ENCODE results near the gene RANBP2. TPM values are rescaled to one million over a fixed set of nuclear protein-coding genes. Genes with fewer than 3 reads are reported as not detected.

RANBP2 gene
- total RNA-seq, 1 experiment from 2014 or later = 69.5 TPM

- H3K36me3 ChIP-seq (ENCODE audit: control insufficient read depth in 1 of 2, insufficient read depth in 2 of 2, low read length in 2 of 2) = peaks cover 32 to 37% of the 10 kb centered on the region in 2 experiments
- ChIA-PET CTCF (no interaction called here), POLR2A (no interaction called here), RAD21 (ENCODE audit: low non-redundant PET in 1 of 2, low total read pairs in 2 of 2, uncharacterized antibody in 2 of 2, unreplicated experiment in 2 of 2) (no interaction called here)
- H2AFZ ChIP-seq (ENCODE audit: low read depth, low read length, poor library complexity, severe bottlenecking) = no peak overlapping the region
- no peaks in the 10 kb centered on the region for H3K4me1 ChIP-seq (ENCODE audit: control insufficient read depth in 1 of 2, insufficient read depth in 2 of 2, low read length in 2 of 2)
- peaks cover 12% of the 10 kb centered on the region; the same call in 1 of the 2 replicates for H4K20me1 ChIP-seq (ENCODE audit: insufficient read depth)
- H3K9me2 ChIP-seq (ENCODE audit: insufficient read depth) = no peaks in the 10 kb centered on the region
- no peak overlapping the region for H3K4me3 ChIP-seq (replicated peaks in 1 of 2; ENCODE audit: low read depth in 1 of 2, low read length in 2 of 2)
- intact Hi-C loops (cut with micrococcal nuclease) = no loop called here
- H3K9ac ChIP-seq (ENCODE audit: low read length) = no peak overlapping the region
- ATAC-seq (no peak), DNase-seq (ENCODE audit: low read depth, low spot score) (no peak)
- H3K9me3 ChIP-seq (ENCODE audit: control insufficient read depth in 1 of 2, insufficient read depth in 1 of 2, low read depth in 1 of 2, low read length in 2 of 2) = no peaks in the 10 kb centered on the region
- H3K4me2 ChIP-seq (ENCODE audit: low read length) = no peak overlapping the region
- TF ChIP-seq TCF7L2 (IDR thresholded peaks at IDR 0.05; ENCODE audit: borderline replicate concordance, extremely low read depth, insufficient read depth, insufficient read length) (no peak), JUND (IDR thresholded peaks at IDR 0.05) (no peak), FOSL1 (IDR thresholded peaks at IDR 0.05; ENCODE audit: low read depth) (no peak), POLR2AphosphoS5 (IDR thresholded peaks at IDR 0.05; ENCODE audit: low read depth, low read length) (no peak)
- no peaks in the 10 kb centered on the region for H3K27me3 ChIP-seq (ENCODE audit: insufficient read depth, low read length)
- no peak overlapping the region for H3K27ac ChIP-seq (ENCODE audit: low read depth, low read length)
- H3K79me2 ChIP-seq (ENCODE audit: insufficient read depth, low read length) = 0 out of 2 replicates have a peak, but pooled peaks cover 16% of the 10 kb centered on the region
- BruUV-seq (replicated peaks) = no TSS peak
Observed at GRCh38 chr2:108776475-108776874, 57.2 kb downstream of the RANBP2 start.

DNA sequence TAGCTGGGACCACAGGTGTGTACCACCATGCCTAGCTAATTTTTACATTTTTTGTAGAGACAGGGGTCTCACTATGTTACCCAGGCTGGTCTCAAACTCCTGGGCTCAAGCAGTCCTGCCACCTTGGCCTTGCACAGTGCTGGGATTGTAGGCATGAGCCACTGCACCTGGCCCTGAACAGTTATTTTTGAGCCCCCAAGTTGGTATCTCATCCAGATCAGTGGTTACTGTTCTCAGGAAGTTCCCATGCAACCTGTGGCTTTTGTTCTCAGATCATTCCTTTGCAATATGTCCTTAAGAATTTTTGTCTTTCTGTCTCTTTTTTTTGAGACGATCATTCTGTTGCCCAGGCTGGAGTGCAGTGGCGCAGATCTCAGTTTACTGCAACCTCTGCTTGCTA, 59.6 kb downstream of the RANBP2 start:
- Histone ChIP-seq H2AFZ (ENCODE audit: low read depth, low read length, poor library complexity, severe bottlenecking) (no peak overlapping the region), H3K9me2 (ENCODE audit: insufficient read depth) (no peaks in the 10 kb centered on the region), H3K27ac (ENCODE audit: low read depth, low read length) (no peak overlapping the region), H4K20me1 (ENCODE audit: insufficient read depth) (peaks cover 9% of the 10 kb centered on the region; the same call in 1 of the 2 replicates), H3K4me2 (ENCODE audit: low read length) (no peak overlapping the region), H3K9me3 (ENCODE audit: control insufficient read depth in 1 of 2, insufficient read depth in 1 of 2, low read depth in 1 of 2, low read length in 2 of 2) (no peaks in the 10 kb centered on the region), H3K79me2 (ENCODE audit: insufficient read depth, low read length) (0 out of 2 replicates have a peak, but pooled peaks cover 12% of the 10 kb centered on the region), H3K4me1 (ENCODE audit: control insufficient read depth in 1 of 2, insufficient read depth in 2 of 2, low read length in 2 of 2) (no peaks in the 10 kb centered on the region), H3K4me3 (replicated peaks in 1 of 2; ENCODE audit: low read depth in 1 of 2, low read length in 2 of 2) (no peak overlapping the region), H3K9ac (ENCODE audit: low read length) (no peak overlapping the region), H3K36me3 (ENCODE audit: control insufficient read depth in 1 of 2, insufficient read depth in 2 of 2, low read length in 2 of 2) (peaks cover 33 to 39% of the 10 kb centered on the region in 2 experiments), H3K27me3 (ENCODE audit: insufficient read depth, low read length) (no peaks in the 10 kb centered on the region)
- TF ChIP-seq POLR2AphosphoS5 (IDR thresholded peaks at IDR 0.05; ENCODE audit: low read depth, low read length) (no peak), SRF (IDR thresholded peaks at IDR 0.05; ENCODE audit: low read depth) (no peak), ATF3 (IDR thresholded peaks at IDR 0.05) (no peak), YY1 (IDR thresholded peaks at IDR 0.05; ENCODE audit: extremely low read depth, insufficient replicate concordance, low read depth, low read length) (no peak), TCF7L2 (IDR thresholded peaks at IDR 0.05; ENCODE audit: borderline replicate concordance, extremely low read depth, insufficient read depth, insufficient read length) (no peak), FOSL1 (IDR thresholded peaks at IDR 0.05; ENCODE audit: low read depth) (no peak), RAD21 (IDR thresholded peaks at IDR 0.05; ENCODE audit: low read depth) (no peak)
- TF ChIP-seq, protein P1, sequence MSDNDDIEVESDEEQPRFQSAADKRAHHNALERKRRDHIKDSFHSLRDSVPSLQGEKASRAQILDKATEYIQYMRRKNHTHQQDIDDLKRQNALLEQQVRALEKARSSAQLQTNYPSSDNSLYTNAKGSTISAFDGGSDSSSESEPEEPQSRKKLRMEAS (IDR thresholded peaks at IDR 0.05) = no peak
- DNase-seq (ENCODE audit: low read depth, low spot score) = no peak
- no peak for ATAC-seq
- ChIA-PET CTCF (no interaction called here), POLR2A (no interaction called here), RAD21 (ENCODE audit: low non-redundant PET in 1 of 2, low total read pairs in 2 of 2, uncharacterized antibody in 2 of 2, unreplicated experiment in 2 of 2) (no interaction called here)
- intact Hi-C loops (cut with micrococcal nuclease) = no loop called here
- no TSS peak for BruUV-seq (replicated peaks)
